Endothelial cell of umbilical vein (primary cell): ENCODE results near the gene EIF2S2. TPM values are rescaled to one million over a fixed set of nuclear protein-coding genes. Genes with fewer than 3 reads are reported as not detected.

Experiments
- BruUV-seq: library from RNA; stranded (reverse); fragments of 400-500 nt; replicated peaks from 2 replicates; lab custom pipeline; 2021; lab: Mats Ljungman, UMichigan
- CTCF ChIA-PET: fragments of 300-600, 350-600 bp; sonication (Branson Sonifier 250); formaldehyde crosslinking; loops from one replicate; lab custom pipeline; 2021; ENCODE audit warnings: antibody characterized with exemption, inconsistent platforms; lab: Charles Lee
- POLR2A ChIA-PET: fragments of 300-600, 350-600 bp; sonication (Branson Sonifier 250); formaldehyde crosslinking; loops from one replicate; lab custom pipeline; 2021; ENCODE audit warnings: antibody characterized with exemption, inconsistent platforms; lab: Charles Lee
- DNase-seq: peaks from one replicate; pipeline ENCODE4 v3.0.0-alpha.2; 2011; ENCODE audit warnings: low read depth, low spot score
- FAIRE-seq: peaks from 2 replicates; lab custom pipeline; 2011; peaks lifted over from hg19 to GRCh38; lab: Jason Lieb, UNC
- H2AFZ ChIP-seq: 2 replicates; pipeline ENCODE4 v1.6.0; 2012; ENCODE audit warnings: low read depth, low read length, control low read depth, inconsistent platforms
- H3K27ac ChIP-seq: 2 replicates; pipeline ENCODE4 v1.5.1; 2011; ENCODE audit warnings: low read depth, mild to moderate bottlenecking, control low read depth, low read length, moderate library complexity; ENCODE audit not compliant: insufficient read depth
- H3K27me3 ChIP-seq, 2 experiments: 2 replicates each; pipeline versions ENCODE4 v1.6.0 to v1.6.1; 2011; ENCODE audit warnings: low read length in 2 of 2, mixed read lengths in 1 of 2; ENCODE audit not compliant: control insufficient read depth in 2 of 2, insufficient read depth in 2 of 2
- H3K36me3 ChIP-seq, 2 experiments: 2 replicates in 1 of 2; 3 replicates in 1 of 2; pipeline ENCODE4 v1.5.1; 2011; ENCODE audit warnings: low read length in 2 of 2, mild to moderate bottlenecking in 1 of 2, moderate library complexity in 1 of 2; ENCODE audit not compliant: control insufficient read depth in 2 of 2, insufficient read depth in 2 of 2; ENCODE audit errors: extremely low read depth in 1 of 2
- H3K4me1 ChIP-seq: 3 replicates; pipeline ENCODE4 v1.5.1; 2011; ENCODE audit warnings: mild to moderate bottlenecking, low read length; ENCODE audit not compliant: control insufficient read depth, insufficient read depth; ENCODE audit errors: extremely low read depth
- H3K4me2 ChIP-seq: 2 replicates; pipeline ENCODE4 v1.6.1; 2011; ENCODE audit warnings: low read length, control low read depth, mixed read lengths; ENCODE audit not compliant: insufficient read depth
- H3K4me3 ChIP-seq, 3 experiments: fragments of 200-600 bp in 1 of 3; sonication (generic), shearing (Covaris generic) in 1 of 3; replicated peaks in 1 of 3; 2 replicates each; pipeline ENCODE4 v1.5.1; 2011 to 2016; ENCODE audit warnings: control low read depth in 3 of 3, low read length in 3 of 3, mild to moderate bottlenecking in 2 of 3, inconsistent platforms in 1 of 3, low read depth in 1 of 3, moderate library complexity in 1 of 3; ENCODE audit not compliant: insufficient read depth in 1 of 3
- H3K79me2 ChIP-seq: 2 replicates; pipeline ENCODE4 v1.6.0; 2012; ENCODE audit warnings: low read length, inconsistent platforms; ENCODE audit not compliant: control insufficient read depth, insufficient read depth
- H3K9ac ChIP-seq: replicated peaks from 2 replicates; pipeline ENCODE3; 2011; ENCODE audit warnings: low read length, control low read depth; ENCODE audit not compliant: insufficient read depth; ENCODE audit errors: extremely low read depth
- H3K9me1 ChIP-seq: replicated peaks from 3 replicates; pipeline ENCODE4 v1.6.0; 2011; ENCODE audit warnings: mild to moderate bottlenecking, low read length; ENCODE audit not compliant: control insufficient read depth, insufficient read depth; ENCODE audit errors: extremely low read depth
- H3K9me3 ChIP-seq: replicated peaks from 2 replicates; pipeline ENCODE4 v1.5.1; 2012; ENCODE audit warnings: low read length, inconsistent platforms; ENCODE audit not compliant: control insufficient read depth, insufficient read depth
- H4K20me1 ChIP-seq: replicated peaks from 2 replicates; pipeline ENCODE3; 2011; ENCODE audit warnings: mild to moderate bottlenecking, low read length; ENCODE audit not compliant: control insufficient read depth, insufficient read depth; ENCODE audit errors: extremely low read depth
- EZH2 ChIP-seq: IDR thresholded peaks from 2 replicates; pipeline ENCODE4 v1.6.1; 2012; ENCODE audit warnings: borderline replicate concordance, low read depth, mild to moderate bottlenecking, moderate library complexity, low read length, inconsistent platforms; ENCODE audit not compliant: severe bottlenecking
- GATA2 ChIP-seq: IDR thresholded peaks from 2 replicates; pipeline ENCODE4 v1.7.0; 2011; ENCODE audit warnings: low read depth, mild to moderate bottlenecking, moderate library complexity, mixed read lengths, low read length; ENCODE audit not compliant: insufficient read length, insufficient read depth
- JUN ChIP-seq: IDR thresholded peaks from 2 replicates; pipeline ENCODE4 v1.6.1; 2011; ENCODE audit warnings: borderline replicate concordance, low read depth; ENCODE audit not compliant: insufficient read length, insufficient read depth
- POLR2A ChIP-seq: IDR thresholded peaks from 2 replicates; pipeline ENCODE4 v1.6.1; 2012; ENCODE audit warnings: low read depth, mild to moderate bottlenecking, control low read depth, low read length
- dilution Hi-C: fragments of 300-500 bp; cut with MboI; formaldehyde crosslinking; loops from one replicate; pipeline ENCODE4 v1.15.0; 2019; ENCODE audit warnings: low sequenced_read_pairs; ENCODE audit not compliant: extremely low pct_ligation_motif_present
- intact Hi-C: fragments of 100-400 bp; cut with micrococcal nuclease; formaldehyde crosslinking; loops from one replicate; pipeline ENCODE4 v1.10.0; 2022
- polyA plus RNA-seq, 4 experiments: library from polyadenylated mRNA; depleted of rRNA in 3 of 4; stranded (reverse) in 3 of 4; unstranded in 1 of 4; fragments of >200 nt; gene quantifications; 2 replicates each; pipeline versions ENCODE4 v1.2.1 to v1.2.3, GENCODE V29; 2011 to 2012; ENCODE audit warnings: missing spikeins in 1 of 4
- total RNA-seq: library from RNA; stranded (reverse); gene quantifications from 2 replicates; pipeline ENCODE4 v1.2.3, GENCODE V29; 2021
- TF ChIP-seq, protein P1 (sequence below): IDR thresholded peaks from 2 replicates; pipeline ENCODE4 v1.6.1; 2011; ENCODE audit not compliant: insufficient read depth, insufficient read length
- TF ChIP-seq, protein P2 (sequence below), 2 donors: IDR thresholded peaks; 1 replicate in 1 of 2; 2 replicates in 1 of 2; pipeline ENCODE4 v1.5.1; 2011; ENCODE audit warnings: low read length in 2 of 2, mild to moderate bottlenecking in 2 of 2, moderate library complexity in 2 of 2, control low read depth in 1 of 2, inconsistent platforms in 1 of 2, low read depth in 1 of 2; ENCODE audit not compliant: insufficient read depth in 1 of 2; ENCODE audit errors: extremely low read depth in 1 of 2

Gene EIF2S2
- total and polyA plus RNA-seq, 2 donors (not counting 3 experiments of a cell fraction or from before 2014, with no cell fraction given), result 38.8 to 99.3 TPM

DNA sequence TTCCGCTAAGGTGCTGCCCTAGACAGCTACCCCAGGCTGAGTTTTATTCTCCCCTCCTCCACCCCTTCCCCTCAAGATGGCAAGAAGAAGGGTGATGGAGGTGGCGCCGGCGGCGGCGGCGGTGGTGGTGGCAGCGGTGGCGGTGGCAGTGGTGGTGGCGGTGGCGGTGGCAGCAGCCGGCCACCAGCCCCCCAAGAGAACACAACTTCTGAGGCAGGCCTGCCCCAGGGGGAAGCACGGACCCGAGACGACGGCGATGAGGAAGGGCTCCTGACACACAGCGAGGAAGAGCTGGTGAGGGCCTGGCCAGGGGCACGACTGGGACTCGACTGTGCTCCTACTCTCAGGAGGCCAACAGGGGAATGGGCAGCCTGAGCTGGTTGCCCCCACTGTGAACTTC, 35.1 kb downstream of the EIF2S2 start:
- FAIRE-seq (no peak), DNase-seq (no peak)
- Histone ChIP-seq H3K4me2 (no peak overlapping the region), H3K36me3 (peaks cover 0 to 45% of the 10 kb centered on the region in 2 experiments), H3K27ac (no peak overlapping the region), H3K9me3 (no peaks in the 10 kb centered on the region), H3K4me3 (no peak overlapping the region), H3K9ac (no peak overlapping the region), H3K9me1 (no peaks in the 10 kb centered on the region), H4K20me1 (no peaks in the 10 kb centered on the region), H2AFZ (no peak overlapping the region), H3K4me1 (no peaks in the 10 kb centered on the region), H3K27me3 (no peaks in the 10 kb centered on the region), H3K79me2 (peaks cover 5% of the 10 kb centered on the region)
- ChIA-PET CTCF (interaction anchor here (1.1 to 1.4 kb wide), 2 partner anchors 9 to 11 kb away, joined by 3 to 6 read pairs; no protein-coding TSS in a partner anchor), POLR2A (no interaction called here)
- dilution Hi-C loops, result no loop called here
- intact Hi-C loops, result no loop called here
- BruUV-seq, result no TSS peak
- TF ChIP-seq JUN (no peak), POLR2A (no peak), GATA2 (no peak), EZH2 (no peak)
- TF ChIP-seq, protein P1, sequence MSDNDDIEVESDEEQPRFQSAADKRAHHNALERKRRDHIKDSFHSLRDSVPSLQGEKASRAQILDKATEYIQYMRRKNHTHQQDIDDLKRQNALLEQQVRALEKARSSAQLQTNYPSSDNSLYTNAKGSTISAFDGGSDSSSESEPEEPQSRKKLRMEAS, result no peak
- TF ChIP-seq, protein P2, sequence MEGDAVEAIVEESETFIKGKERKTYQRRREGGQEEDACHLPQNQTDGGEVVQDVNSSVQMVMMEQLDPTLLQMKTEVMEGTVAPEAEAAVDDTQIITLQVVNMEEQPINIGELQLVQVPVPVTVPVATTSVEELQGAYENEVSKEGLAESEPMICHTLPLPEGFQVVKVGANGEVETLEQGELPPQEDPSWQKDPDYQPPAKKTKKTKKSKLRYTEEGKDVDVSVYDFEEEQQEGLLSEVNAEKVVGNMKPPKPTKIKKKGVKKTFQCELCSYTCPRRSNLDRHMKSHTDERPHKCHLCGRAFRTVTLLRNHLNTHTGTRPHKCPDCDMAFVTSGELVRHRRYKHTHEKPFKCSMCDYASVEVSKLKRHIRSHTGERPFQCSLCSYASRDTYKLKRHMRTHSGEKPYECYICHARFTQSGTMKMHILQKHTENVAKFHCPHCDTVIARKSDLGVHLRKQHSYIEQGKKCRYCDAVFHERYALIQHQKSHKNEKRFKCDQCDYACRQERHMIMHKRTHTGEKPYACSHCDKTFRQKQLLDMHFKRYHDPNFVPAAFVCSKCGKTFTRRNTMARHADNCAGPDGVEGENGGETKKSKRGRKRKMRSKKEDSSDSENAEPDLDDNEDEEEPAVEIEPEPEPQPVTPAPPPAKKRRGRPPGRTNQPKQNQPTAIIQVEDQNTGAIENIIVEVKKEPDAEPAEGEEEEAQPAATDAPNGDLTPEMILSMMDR (IDR thresholded peaks at IDR 0.05; ENCODE audit: extremely low read depth in 1 of 2, insufficient read depth in 1 of 2, low read depth in 1 of 2, low read length in 2 of 2), result no peak
